ENCODE measurements around the gene LHX1.

The LHX1 gene

DNA sequence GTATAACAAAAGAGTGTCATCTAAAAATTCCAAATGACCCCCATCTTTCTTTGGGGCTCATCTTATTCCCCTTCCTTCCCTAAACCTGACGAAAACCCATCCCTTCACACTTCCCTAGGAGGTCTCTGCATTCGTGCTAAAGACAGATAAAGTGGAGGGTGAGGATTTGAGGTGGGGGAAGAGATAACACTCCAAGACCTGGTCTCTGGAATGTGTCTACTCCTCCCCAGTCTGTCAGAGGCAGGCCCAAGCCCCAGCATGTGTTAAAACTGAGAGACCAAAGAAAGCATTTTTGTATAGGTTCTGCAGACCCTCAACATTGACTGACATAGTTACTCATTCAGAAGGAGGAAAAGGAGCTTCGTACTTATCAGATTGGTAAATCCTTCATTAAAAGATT, 11.0 kb upstream of the LHX1 start:
- no peak overlapping the region for H3K27ac ChIP-seq
- TF ChIP-seq, protein P1, sequence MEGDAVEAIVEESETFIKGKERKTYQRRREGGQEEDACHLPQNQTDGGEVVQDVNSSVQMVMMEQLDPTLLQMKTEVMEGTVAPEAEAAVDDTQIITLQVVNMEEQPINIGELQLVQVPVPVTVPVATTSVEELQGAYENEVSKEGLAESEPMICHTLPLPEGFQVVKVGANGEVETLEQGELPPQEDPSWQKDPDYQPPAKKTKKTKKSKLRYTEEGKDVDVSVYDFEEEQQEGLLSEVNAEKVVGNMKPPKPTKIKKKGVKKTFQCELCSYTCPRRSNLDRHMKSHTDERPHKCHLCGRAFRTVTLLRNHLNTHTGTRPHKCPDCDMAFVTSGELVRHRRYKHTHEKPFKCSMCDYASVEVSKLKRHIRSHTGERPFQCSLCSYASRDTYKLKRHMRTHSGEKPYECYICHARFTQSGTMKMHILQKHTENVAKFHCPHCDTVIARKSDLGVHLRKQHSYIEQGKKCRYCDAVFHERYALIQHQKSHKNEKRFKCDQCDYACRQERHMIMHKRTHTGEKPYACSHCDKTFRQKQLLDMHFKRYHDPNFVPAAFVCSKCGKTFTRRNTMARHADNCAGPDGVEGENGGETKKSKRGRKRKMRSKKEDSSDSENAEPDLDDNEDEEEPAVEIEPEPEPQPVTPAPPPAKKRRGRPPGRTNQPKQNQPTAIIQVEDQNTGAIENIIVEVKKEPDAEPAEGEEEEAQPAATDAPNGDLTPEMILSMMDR (conservative IDR thresholded peaks at IDR 0.05): no peak

DNA sequence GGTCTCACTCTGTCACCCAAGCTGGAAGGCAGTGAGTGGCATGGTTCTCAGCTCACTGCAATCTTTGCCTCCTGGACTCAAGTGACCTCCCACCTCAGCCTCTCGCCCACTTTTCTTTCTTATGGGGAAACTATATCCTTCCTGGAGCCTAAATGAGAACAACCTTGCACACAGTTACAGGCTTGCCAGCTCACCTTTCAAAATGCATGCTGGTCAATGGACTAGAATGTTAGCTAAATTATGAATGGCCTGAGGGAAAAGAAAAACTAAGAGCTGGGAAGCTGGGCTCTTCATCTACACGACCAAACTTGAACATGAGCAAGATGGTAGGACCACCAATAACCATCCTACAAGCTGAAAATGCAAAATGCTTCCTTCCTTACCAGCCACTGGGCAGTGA, 10.6 kb upstream of the LHX1 start:
- H3K27ac ChIP-seq: no peak overlapping the region
- TF ChIP-seq, protein P1 (conservative IDR thresholded peaks at IDR 0.05): no peak

DNA sequence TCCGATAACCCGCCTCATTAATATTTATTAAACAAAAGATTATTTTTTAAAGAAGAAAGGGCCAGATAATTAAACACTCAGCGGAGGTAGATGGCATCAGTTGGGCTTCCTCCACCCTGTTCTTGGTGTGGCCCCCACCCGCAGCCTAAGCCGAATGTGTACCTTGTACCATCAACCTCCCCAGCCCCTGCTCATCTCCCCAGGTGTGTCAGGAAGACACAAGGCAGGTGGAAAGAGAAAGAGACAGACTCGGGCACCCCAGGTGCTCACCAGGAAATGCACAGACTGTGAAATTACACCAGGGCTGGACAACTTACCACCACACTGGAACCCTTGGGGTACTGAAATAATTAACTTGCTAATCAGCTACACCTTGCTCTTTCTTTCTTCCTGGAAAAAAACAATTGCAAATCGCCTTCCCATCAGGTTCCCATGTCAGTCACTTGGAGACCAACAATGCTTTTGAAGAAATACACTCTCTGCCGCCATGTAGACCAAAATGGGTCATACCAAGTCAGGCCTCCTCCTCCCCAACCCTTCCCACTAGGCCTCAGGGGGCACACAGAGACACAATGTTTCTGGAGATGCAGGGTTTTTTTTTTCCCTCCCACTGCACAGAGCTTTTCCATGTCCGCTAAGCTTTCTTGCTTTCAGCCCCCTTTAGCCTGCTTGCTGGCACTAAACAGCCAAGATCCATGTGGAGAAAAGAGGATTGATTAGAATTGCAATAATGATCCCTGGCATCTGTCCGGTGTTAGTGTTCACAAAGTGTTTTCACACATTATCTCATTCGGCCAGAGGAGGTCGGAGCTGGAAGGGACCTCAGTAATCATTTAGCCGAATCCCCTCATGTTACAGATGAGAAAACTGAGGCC, 8.6 kb upstream of the LHX1 start:
- H3K27ac ChIP-seq: no peak overlapping the region
- TF ChIP-seq, protein P1 (conservative IDR thresholded peaks at IDR 0.05): no peak

DNA sequence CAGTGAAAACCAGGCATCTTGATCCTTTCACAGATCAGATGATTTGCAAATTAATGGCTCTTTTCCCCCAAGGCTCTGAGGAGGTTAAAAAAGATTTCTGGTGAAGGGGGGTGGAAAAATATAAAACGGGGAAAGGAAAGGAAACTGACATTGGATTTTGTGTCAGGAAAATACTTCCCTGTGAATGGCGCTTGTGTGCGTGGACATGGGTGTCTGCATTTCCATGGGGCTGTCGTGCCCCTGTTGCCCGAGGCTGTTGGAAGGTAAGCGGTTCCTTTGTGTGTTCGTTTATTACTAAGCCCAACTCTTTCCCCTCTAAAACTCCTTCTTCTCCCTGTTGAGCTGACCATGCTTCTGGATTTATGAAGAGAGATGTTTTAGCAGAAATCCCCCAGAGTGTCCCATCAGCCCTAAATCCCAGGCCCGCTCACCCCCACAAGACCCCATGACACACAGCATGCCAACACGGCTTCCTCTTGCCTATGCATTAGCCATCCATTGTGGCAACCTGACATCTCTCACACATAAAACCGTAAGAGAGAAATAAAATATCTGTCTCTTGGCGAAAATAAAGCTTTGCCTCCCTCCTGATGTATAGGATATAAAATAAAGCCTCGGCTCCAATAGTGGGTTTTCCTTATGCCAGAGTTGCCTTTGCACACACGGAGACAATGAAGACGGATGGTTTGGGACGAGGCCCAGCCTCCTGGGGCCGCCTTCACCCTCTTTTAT, 7.3 kb upstream of the LHX1 start:
- H3K27ac ChIP-seq: no peak overlapping the region
- TF ChIP-seq, protein P1 (conservative IDR thresholded peaks at IDR 0.05): no peak

DNA sequence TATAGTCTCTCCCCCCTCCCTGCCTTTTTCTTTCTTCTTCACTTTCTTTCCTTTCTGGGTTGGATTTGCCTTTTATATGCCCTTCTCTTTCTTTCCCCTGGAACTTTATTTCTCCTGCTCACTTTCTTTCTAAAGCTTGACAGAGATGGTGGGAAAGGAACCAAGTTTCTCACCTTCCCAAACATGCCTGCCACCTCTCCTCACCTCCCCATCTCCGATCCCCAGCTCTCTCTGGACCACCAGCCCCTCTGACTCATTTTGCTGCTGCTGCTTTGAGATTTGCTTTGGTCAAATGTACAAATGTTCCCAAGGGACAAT, 6.7 kb upstream of the LHX1 start:
- H3K27ac ChIP-seq: no peak overlapping the region
- TF ChIP-seq, protein P1 (conservative IDR thresholded peaks at IDR 0.05): no peak

DNA sequence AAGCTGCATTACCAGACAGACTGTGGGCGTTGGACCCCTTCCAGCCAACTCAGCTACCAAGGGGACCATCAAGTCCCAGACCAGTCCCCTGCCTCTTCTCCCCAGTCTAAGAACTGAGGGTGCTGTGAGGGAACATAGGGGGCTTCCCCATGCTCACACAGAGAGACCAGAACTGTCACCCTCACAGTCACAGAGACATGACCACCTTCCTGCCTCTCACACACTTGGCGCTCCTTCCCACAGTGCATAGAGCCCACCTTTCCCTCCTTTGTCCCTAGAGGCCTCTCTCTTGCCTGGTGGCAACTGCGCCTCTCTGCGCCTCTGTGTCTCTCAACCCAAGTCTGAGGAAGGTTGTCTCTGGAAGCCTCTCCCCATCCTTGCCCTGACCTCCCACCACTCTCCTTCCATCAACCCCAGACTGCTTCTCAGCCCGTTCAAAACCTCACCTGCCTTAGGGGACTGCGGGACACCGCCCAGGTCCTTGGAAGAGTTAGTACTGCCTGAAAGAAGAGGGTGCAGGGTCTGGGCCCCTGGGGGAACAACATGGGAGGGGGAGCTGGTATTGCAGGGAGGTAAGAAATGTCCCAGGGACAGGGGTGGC, 6.1 kb upstream of the LHX1 start:
- TF ChIP-seq, protein P1 (conservative IDR thresholded peaks at IDR 0.05): no peak
- H3K27ac ChIP-seq: peak overlapping the region; percentile 54; the same call in 1 of the 2 replicates

DNA sequence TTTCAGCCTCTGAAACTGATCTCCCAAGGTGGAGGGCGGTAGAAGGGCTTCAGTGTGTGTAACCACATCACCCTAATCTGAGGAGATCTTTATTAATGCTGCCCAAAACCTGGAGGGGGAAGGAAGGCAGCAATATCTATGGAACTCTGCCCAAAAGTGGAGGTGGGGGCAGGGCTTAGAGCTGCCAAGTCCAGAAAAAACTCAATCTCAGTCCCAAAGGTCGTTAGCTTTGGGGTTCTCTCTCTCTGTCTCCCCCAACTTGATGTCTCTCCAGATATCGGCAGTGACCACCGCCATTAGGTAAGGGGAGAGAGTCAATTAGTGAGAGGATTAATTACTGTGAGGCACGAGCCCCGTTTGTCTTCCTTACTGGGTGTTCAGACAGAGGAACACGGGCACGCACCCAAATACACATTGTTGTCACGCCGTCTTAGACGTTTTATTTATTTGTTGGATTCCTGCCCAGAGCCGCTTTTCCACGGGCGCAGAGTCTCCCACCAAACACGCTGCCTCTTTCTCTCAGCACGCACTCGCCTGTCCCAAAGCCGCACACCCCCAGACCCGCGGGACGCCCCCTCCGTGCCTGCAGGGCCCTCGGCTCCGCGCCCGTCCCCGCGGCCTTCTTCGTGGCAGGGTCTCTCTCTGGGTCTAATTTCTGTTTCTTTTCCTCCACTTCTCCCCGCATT, 5.4 kb upstream of the LHX1 start:
- TF ChIP-seq, protein P1 (conservative IDR thresholded peaks at IDR 0.05): no peak

More for the DNA sequence above, 5.4 kb upstream of the LHX1 start:
- H3K27ac ChIP-seq: peak overlapping the region; percentile 54; the same call in 1 of the 2 replicates

Data from VCaP (cell line).